Activated CD4-positive, alpha-beta T cell treated with anti-CD3 and anti-CD28 coated beads, Interleukin-2, Interleukin-4, amounts not matched to agents 100 ng/mL and 50 ng/mL, durations not matched to agents 16 hours and 8 hours (primary cell): ENCODE measurements around the gene ESM1.
"Not testable (repeated sequence)": the region's sequence is repeated elsewhere in the genome, so short reads cannot be mapped to it uniquely, and the experiment has no call there.

Experiments
- DNase-seq: peaks from one replicate; pipeline ENCODE4 v3.0.0-alpha.2; 2020; ENCODE audit warnings: low spot score

Gene ESM1, protein sequence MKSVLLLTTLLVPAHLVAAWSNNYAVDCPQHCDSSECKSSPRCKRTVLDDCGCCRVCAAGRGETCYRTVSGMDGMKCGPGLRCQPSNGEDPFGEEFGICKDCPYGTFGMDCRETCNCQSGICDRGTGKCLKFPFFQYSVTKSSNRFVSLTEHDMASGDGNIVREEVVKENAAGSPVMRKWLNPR

DNA sequence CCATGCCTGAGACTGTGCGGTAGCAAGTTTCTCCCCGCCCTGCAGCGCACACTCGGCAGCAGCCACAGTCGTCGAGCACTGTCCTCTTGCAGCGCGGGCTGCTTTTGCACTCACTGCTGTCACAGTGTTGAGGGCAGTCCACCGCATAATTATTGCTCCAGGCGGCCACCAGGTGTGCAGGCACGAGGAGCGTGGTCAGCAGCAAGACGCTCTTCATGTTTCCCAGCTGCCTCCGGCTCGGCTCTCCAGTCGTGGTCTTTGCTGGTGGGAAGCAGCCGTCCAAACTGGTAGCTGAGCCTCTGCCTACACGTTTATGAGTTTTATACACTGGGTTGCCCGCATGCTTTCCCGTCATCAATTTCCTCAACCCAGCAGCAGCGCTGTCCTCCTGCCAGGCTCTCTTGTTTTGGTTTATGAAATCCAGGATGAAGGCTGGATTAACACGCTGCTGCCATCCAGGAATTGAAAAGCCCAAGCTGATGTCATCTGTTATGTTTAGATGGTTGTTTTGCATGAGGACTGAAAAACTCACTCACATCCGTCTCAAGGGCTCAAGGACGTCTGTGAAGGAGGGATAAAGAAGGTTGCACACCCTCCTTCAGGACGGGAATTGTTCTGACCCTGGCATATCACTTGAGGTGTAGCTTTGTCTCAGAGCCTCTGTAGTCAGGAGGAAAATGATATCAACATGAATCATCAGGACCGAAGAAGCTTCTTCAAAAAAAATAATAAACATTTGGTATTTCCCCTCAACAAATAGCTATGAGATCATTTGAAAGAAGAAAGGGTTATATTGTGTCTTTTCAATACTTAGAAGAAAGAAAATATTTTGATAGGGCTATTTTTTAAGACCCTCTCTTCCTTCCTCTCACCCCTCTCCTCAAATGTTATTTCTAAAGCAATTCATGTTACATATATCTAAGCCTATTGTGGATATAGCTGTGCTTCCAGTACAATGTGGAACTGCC is at the start of gene ESM1:
Gene ESM1 (minus strand): TSS at position 293 of the 968 bp plus-strand sequence. CDS start 76 bp downstream, at position 217.
- no peak for DNase-seq

DNA sequence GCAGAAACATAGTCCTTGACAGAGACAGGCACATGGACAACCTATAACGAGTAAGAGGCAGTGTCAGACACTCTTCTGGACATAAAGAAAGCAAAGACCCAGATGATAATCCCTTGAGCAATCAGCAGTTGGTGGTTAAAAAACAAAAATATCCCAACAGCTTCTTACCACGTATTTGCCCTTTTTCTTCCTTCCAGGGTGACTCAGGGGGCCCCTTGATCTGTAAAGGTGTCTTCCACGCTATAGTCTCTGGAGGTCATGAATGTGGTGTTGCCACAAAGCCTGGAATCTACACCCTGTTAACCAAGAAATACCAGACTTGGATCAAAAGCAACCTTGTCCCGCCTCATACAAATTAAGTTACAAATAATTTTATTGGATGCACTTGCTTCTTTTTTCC is 48.2 kb upstream of the ESM1 start:
- no peak for DNase-seq

DNA sequence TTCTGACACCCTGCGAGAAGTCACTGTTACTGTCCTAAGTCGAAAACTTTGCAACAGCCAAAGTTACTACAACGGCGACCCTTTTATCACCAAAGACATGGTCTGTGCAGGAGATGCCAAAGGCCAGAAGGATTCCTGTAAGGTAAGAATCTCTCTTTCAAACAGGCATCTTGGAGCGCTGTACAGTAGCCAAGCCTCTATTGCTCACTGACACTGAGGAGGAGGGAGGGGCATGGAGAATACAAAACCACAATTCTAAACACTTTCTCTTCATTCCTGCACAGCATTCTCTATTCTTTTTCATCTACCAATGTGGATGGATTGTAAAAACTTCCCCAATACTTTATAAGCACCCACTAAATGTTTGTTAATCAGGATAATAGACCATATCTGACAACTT is 46.1 kb upstream of the ESM1 start:
- no peak for DNase-seq

DNA sequence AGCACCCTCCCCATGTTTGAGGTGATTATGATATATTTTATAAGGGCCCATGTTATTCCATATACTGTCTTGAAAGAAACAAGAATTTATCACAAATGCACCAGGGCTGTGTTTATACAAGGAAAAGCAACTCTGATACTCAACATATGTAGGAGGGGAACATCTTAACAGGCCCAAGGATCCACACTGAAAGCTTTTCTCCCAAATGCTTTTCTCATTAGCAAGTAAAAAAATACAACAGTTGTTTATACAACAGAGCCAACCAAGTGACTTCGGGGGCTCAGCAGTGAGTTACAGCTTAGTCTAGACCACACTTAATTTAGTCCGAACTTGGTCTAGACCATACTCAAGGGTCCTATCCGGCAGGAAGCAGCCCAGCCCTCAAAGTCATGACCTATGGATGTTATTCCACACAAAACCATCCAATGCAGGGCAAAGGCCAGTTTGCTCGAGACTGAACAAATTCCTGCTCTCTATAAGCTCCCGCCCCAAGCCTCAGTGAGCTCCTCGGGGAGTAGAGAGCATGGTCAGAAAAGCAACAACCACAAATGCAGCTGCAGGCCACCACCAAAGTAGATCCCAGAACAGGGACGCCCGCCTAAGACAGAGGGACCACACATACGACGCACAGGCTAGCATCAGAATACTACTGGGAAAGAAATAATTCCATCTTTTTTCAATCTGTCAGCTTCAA is 45.4 kb upstream of the ESM1 start:
- no peak for DNase-seq

DNA sequence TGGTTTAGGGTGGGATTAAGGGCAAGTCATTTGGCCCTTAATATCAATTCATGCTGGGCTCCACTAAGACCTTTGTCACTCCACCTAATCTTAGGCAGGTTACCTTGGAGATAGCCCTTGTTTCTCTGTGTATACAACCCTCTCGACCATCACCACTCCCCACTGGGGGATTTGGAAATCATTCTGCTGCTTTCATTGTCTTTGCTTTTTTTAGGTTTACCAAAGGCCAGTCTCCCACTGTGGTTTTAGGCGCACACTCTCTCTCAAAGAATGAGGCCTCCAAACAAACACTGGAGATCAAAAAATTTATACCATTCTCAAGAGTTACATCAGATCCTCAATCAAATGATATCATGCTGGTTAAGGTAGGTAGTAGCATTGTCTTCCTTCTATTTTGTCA is 44.8 kb upstream of the ESM1 start:
- no peak for DNase-seq

DNA sequence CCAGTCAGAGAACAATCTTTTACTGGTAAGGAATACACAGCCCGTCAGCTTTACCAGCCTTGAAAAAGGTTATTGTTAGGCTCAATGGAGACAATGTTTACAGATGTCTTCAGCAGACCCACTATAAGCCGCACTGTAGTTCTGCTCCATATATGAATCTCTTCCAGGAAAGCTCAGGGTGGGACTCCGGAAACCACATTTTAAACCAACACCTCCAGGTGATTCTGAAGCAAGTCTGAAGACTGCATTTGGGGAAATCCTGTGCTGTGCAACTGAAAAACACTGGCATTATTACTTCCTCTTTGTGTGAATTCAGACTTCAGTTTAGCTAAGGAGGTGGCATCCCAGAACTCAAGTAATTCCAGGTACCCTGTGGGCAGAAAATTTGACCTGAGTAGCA is 42.2 kb upstream of the ESM1 start:
- peak; percentile 73 for DNase-seq

DNA sequence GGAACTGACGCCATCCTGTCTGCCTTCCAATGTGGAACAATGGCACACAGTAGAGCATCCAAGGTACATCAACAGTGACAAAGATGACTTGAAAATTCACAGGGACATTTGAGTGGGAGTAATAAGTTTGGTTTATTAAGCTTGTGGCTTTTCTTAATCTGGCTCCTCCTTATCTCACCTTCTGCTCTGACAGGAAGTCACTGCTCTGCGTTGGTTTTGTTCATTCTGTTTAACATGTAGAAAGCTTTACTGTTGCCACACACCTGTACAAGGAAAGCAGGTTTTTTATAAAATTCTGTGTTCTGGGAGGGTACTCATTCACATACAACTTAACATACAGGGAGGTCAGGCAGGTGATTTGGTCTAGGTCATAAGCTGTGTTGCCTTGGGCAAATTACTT is 37.1 kb upstream of the ESM1 start:
- DNase-seq, result no peak

DNA sequence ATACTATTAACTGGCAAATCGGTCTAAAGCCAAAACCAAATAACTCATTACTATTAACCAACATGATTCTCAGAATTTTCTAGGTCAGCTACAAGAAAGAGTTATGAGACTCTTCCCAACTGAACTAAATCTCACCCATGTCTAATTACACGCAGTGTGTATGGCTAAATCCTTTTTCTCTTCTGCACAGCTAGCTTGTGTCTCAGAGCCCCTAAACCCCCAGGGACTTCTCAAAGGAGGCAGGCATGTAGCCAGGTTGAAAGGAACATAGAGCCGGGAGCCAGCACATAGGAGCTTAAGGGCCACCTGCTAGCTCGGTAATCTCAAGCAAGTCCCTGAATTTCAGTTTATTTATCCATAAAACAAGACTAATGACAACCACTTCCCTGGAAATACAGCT is 36.4 kb upstream of the ESM1 start:
- no peak for DNase-seq

DNA sequence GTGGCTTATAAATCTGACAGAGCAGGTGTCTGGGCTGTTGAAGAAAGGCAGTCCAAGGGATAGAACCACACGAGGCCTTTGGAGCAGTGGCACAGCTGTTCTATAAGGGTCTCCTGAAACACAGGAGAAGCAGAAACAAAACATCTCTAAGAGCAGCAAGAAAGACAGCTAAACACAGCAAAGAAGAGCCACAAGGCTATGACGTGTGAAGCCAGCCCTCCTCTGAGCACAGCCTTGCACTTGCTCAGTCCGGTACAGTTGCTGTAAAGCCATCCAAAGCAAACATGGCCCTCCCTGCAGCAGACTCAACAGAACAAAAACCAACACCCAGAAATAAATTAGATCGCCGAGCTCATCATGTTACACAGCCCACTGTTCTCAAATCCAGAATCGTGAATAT is 36.0 kb upstream of the ESM1 start:
- no peak for DNase-seq

DNA sequence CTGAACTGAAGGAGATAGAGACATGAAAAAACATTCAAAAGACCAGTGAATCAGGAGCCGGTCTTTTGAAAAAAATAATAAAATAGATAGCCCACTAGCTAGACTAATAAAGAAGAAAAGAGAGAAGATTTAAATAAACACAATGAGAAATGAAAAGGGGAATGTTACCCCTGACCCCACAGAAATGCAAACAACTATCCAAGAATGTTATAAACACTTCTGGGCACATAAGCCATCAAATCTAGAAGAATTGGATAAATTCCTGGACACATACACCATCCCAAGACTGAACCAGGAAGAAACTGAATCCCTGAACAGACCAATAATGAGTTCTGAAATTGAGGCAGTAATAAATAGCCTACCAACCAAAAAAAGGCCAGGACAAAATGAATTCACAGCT is 24.8 kb upstream of the ESM1 start:
- DNase-seq, result not testable (repeated sequence)

DNA sequence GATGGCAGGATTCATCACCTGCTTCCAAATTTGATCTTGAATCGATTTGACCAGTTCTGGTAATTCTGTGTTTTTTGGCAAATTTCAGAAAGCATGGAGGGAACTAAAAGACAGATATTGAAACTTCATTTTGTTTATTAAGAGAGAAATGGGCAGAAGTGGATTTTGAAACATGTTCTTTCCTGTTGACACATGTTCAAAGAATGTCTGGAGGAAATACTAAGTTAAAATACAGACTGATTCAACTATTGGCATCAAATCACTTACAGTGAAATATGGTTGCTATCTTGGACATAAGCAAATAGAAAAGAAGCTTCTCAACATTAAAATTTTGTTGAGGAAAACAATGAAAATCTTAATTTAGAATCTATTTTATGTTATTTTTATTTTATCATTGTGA is 19.3 kb upstream of the ESM1 start:
- DNase-seq, result no peak

DNA sequence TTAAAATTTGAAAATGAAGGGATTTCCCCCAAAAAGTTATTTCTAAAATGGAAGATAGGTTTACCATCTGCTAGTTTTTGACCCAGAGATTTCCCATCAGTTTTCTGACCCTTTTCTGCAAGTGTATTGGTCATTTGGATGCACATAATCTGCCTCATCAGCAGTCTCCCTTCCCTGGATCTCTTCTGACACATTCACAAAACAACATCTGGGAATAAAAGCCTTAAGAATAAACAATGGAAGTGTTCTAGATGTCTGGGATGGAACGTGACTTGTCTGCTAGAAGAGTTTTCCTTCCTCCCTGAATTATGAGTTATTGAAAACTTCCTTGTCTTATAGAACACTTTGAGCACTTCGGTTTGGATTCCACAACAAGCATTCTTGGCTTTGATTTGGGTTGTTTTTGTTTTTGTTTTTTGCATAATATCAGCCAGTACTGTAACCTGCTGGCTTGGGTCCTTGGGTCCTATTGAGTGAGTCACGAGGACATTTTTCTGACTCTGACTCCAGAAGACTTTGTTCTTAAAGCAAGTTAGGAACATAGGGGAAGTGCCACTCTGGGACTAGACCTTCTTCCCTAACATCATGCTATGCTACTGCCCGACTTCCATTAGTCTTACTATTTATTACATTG is 18.2 kb upstream of the ESM1 start:
- DNase-seq, result no peak

DNA sequence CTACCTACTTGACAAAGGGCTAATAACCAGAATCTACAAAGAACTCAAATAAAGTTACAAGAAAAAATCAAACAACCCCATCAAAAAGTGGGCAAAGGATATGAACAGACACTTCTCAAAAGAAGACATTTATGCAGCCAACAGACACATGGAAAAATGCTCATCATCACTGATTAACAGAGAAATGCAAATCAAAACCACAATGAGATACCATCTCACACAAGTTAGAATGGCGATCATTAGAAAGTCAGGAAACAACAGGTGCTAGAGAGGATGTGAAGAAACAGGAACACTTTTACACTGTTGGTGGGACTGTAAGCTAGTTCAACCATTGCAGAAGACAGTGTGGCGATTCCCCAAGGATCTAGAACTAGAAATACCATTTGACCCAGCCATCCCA is 16.8 kb upstream of the ESM1 start:
- not testable (repeated sequence) for DNase-seq

DNA sequence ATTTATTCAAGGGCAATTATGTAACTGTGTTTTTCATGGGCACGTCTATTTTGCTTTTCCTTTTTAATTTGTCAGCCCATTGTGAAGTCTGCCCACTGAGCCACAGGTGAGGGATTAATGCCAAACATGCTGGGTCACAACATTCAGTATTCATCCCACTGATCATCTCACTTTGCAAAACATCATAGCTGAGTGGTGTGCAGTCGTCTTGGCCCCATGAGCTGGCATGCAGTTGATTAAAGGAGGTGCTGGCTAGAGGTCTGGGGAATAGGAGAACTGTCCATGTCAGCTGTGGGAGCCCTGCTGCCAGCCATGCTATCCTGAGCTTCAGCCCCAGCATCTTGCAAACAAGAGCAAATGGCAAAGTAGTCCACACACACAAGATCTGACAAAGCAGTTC is 11.7 kb upstream of the ESM1 start:
- no peak for DNase-seq

DNA sequence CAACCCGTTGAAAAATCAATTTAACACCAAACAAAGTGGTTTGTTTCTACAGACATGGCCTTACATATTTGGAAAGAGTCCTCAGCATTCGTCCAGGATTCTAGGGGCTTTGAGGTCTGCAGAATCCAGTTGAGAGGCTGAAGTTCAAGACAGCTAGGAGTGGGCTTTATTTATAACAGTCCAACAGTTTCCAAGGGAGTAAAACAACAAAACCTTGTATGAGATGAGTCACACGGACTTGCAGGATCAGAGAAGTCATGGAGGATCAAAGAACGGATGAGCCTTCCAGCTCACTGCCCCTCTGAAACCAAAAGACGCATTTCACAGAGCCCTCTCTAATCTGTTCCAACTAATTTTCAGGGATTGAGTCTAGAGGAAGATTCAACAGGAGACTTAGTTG is 11.1 kb upstream of the ESM1 start:
- DNase-seq, result no peak

DNA sequence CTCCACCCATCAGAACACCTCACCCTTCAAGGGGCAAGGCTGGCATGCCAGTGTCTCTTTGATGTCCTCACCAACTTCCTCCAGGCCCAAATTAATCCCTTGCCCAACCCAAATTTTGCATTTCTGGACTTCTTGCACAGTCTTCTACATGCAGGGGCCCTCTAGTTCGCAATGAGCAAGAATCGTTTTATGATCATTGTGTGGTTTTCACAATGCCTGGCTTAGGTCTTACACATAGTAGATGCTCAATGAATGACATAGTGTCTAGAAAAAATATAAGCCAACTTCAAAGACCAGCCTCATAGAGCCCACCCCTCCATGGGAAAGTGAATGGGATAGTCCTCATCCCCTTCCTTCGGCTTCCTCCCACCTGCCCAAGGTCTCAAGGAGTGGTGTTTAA is 9.8 kb upstream of the ESM1 start:
- no peak for DNase-seq

DNA sequence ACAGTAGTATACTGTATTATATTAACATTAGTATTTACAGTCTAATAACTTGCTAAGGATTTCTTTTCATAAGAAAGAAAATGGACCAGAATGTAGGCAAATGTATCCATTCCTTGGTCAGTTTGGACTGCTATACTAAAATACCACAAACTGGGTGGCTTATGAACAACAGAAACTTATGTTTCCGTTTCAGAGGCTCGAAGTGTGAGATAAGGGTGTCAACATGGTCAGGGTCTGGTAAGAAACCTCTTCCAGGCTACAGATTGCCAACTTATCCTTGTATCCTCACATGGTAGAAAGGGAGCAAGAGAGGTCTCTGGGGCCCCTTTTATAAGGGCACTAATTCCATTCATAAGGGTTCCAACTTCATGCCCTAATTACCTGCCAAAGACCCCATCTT is 9.2 kb upstream of the ESM1 start:
- no peak for DNase-seq

DNA sequence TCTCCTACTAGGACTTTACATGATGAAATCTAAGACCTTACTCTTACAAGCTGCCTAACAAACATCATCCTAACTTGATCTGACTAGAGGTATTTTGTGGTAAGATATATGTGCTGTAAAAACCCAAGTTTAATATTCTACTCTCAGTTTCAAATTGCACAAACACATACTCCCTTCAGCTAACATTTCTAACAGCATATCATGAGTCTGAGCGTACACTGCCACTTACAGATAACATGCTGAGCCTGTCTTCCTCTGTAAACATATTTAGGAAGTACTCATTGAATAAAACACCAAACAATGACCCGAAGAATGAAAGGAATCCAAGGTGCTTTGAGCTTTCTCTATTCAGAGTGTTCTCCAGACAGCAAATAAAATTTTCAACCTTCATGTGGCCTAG is 7.9 kb upstream of the ESM1 start:
- no peak for DNase-seq

DNA sequence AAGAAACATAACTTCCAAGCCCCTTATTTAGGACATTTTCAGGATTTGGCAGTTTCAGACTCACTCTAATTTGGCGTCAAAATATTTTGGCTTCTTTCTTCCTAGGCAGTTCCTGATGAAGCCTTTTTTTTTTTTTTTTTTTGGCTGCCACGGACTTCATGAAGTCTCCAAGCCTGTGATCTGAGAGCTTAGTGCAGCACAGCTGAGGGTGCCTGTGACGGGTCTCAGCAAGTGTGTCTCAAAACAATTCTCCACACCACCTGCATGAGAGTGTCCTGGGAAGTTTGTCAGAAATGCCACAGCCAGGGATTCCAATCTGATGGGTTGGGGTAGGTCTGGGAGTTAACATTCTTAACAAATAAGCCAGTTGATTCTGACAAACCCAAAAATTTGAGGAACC is 6.0 kb upstream of the ESM1 start:
- DNase-seq, result no peak

DNA sequence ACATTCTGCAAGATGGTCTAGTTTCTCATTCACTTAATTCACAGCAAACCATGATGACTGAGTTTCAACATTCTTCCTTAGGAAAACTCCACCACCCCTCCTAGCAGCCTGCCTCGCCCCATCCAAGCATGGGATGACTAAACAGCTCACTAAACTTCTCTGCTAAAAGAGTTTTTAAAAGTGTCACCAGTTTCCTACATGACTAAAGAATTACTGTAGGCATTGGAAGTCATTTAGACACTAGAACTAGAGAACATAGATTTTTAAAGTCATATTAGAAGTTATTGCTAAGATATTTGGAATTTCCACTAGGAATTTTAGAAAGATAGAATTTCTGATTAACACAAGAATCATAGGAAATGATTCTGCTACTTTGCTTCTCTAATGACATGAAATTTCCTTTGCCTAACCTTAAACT is 5.5 kb upstream of the ESM1 start:
- DNase-seq, result no peak

DNA sequence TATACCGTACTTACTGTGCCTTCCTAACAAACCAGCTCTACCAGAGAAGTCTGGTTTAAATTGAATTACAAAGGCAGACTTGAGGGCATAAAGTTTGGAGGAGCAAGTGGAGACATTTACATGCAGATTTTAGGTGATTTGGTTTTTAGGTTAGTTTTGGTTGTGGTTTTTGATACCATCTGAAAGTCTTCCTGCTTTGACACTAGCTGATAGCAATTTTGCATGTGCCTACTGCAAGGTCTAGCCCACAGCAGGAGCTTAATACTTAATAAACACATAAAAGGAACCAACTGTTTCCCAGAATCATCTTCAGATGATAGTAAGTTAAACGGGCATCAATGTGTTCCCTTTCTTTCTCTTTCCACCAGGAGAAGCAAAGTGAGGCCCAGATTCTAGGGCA is 3.4 kb upstream of the ESM1 start:
- DNase-seq, result peak; percentile 44

DNA sequence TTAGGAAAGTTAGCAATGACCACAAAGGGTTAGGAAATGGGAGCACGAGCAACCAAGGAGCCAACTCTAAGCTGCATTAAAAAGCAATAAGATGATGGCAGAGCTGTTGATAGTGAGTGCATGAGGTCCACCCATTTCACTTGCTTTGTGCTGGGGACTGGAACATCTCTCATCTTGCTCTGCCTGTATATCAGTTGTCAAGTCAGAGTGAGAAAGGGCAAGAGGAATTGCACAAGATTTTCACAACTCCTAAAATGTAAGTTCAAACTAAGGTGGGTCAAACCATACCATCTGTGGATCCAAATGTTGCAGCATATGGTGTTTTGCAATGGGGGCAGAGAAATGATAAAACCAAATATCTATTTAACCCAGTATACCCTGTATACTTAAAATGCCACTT is 2.8 kb upstream of the ESM1 start:
- DNase-seq, result no peak

DNA sequence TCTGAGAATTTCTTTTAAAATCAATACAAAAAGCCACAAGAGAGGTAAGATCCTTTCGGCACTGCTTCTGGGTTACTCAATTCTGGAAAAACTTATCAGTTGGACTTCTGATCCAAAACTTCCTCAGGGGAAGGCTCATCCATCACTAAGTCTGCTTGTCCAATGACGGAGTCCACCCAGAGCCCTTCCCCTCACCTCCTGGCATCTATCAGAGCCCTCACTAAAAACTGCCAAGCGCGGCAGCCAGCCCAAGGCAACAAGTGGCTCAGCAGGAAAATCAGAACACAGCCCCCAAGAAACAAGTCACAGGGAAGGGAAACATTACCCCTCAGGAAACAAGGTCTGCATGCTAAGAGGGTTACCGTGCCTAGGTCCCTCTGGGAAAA is 869 bp upstream of the ESM1 start:
- DNase-seq, result no peak
